HEK293T (cell line): ENCODE measurements around the gene NRIP1.

Experiments
- CTBP1 ChIP-seq: fragments of 450-650 bp; IDR thresholded peaks from 2 replicates; pipeline ENCODE4 v1.6.1; 2016; ENCODE audit warnings: borderline replicate concordance
- ELF4 ChIP-seq: fragments of 450-650 bp; IDR thresholded peaks from 2 replicates; pipeline ENCODE4 v1.6.1; 2017; ENCODE audit warnings: antibody characterized with exemption
- FOXA1 ChIP-seq: fragments of 450-650 bp; IDR thresholded peaks from 2 replicates; pipeline ENCODE4 v1.6.1; 2016; ENCODE audit warnings: mild to moderate bottlenecking
- FOXK2 ChIP-seq: fragments of 450-650 bp; IDR thresholded peaks from 2 replicates; pipeline ENCODE4 v1.6.1; 2016; ENCODE audit warnings: mild to moderate bottlenecking
- FOXM1 ChIP-seq: fragments of 450-650 bp; IDR thresholded peaks from 2 replicates; pipeline ENCODE4 v1.6.1; 2017; ENCODE audit warnings: mild to moderate bottlenecking, borderline replicate concordance
- LEF1 ChIP-seq: fragments of 450-650 bp; IDR thresholded peaks from 2 replicates; pipeline ENCODE4 v1.6.1; 2017; ENCODE audit warnings: mild to moderate bottlenecking, borderline replicate concordance
- NFRKB ChIP-seq: fragments of 450-650 bp; IDR thresholded peaks from 2 replicates; pipeline ENCODE4 v1.6.1; 2016; ENCODE audit warnings: mild to moderate bottlenecking, moderate library complexity
- PKNOX1 ChIP-seq: fragments of 450-650 bp; IDR thresholded peaks from 2 replicates; pipeline ENCODE4 v1.6.1; 2016
- SP1 ChIP-seq: fragments of 450-650 bp; IDR thresholded peaks from 2 replicates; pipeline ENCODE4 v1.6.1; 2017
- SUZ12 ChIP-seq: fragments of 450-650 bp; IDR thresholded peaks from 2 replicates; pipeline ENCODE4 v1.6.1; 2016; ENCODE audit warnings: mild to moderate bottlenecking
- TARDBP ChIP-seq: fragments of 450-650 bp; IDR thresholded peaks from 2 replicates; pipeline ENCODE4 v1.6.1; 2016
- ZNF384 ChIP-seq: fragments of 450-650 bp; IDR thresholded peaks from 2 replicates; pipeline ENCODE4 v1.6.1; 2016

- TF ChIP-seq FOXK2 (no peak), ZNF384 (no peak), PKNOX1 (no peak), SP1 (no peak), FOXM1 (no peak), TARDBP (no peak), LEF1 (no peak), NFRKB (no peak), ELF4 (no peak), SUZ12 (no peak), FOXA1 (no peak), CTBP1 (no peak)
Measured at GRCh38 chr21:15078180-15078579, 13.4 kb upstream of the NRIP1 start.
